ENCODE measurements around the gene COPS3. TPM values are rescaled to one million over a fixed set of nuclear protein-coding genes. Genes with fewer than 3 reads are reported as not detected.

Gene COPS3
- total and polyA plus RNA-seq, 9 of the 15 experiments (the other 6 are each of a cell fraction or from before 2014, with no cell fraction given): 92.4 to 295 (median 167) TPM

DNA sequence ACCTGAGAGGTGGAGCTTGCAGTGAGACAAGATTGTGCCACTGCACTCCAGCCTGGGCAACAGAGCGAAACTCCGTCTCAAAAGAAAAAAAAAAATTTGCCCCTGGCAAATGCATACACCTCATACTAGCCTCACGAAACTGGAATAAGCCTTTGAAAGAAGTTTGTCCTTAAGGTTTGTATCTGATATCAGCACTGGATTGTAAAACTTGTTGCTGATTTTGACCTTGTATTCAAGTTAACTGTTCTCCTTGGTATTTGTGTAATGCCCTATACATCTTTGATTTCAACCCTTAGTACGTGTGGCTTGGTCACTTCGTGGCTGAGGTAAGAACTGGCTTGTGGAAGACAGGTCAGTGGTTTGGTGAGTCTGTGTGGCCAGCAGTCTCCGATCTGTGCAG lies 37.9 kb downstream of the COPS3 start (continued):
- TF ChIP-seq, protein P1, sequence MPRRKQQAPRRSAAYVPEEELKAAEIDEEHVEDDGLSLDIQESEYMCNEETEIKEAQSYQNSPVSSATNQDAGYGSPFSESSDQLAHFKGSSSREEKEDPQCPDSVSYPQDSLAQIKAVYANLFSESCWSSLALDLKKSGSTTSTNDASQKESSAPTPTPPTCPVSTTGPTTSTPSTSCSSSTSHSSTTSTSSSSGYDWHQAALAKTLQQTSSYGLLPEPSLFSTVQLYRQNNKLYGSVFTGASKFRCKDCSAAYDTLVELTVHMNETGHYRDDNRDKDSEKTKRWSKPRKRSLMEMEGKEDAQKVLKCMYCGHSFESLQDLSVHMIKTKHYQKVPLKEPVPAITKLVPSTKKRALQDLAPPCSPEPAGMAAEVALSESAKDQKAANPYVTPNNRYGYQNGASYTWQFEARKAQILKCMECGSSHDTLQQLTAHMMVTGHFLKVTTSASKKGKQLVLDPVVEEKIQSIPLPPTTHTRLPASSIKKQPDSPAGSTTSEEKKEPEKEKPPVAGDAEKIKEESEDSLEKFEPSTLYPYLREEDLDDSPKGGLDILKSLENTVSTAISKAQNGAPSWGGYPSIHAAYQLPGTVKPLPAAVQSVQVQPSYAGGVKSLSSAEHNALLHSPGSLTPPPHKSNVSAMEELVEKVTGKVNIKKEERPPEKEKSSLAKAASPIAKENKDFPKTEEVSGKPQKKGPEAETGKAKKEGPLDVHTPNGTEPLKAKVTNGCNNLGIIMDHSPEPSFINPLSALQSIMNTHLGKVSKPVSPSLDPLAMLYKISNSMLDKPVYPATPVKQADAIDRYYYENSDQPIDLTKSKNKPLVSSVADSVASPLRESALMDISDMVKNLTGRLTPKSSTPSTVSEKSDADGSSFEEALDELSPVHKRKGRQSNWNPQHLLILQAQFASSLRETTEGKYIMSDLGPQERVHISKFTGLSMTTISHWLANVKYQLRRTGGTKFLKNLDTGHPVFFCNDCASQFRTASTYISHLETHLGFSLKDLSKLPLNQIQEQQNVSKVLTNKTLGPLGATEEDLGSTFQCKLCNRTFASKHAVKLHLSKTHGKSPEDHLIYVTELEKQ (CRISPR knock-in tag; IDR thresholded peaks at IDR 0.05): no peak
- TF ChIP-seq YY1 (IDR thresholded peaks at IDR 0.05; ENCODE audit: borderline replicate concordance in 1 of 3, control insufficient read depth in 1 of 3, extremely low read depth in 1 of 3, insufficient read depth in 3 of 3, insufficient read length in 1 of 3, insufficient replicate concordance in 2 of 3, low read depth in 1 of 3, low read length in 2 of 3) (no peak), SAP30 (IDR thresholded peaks at IDR 0.05; ENCODE audit: borderline replicate concordance, insufficient read depth, low read depth, low read length, poor library complexity, severe bottlenecking) (no peak), ZNF347 (CRISPR knock-in tag; IDR thresholded peaks at IDR 0.05; ENCODE audit: low read depth) (no peak)

DNA sequence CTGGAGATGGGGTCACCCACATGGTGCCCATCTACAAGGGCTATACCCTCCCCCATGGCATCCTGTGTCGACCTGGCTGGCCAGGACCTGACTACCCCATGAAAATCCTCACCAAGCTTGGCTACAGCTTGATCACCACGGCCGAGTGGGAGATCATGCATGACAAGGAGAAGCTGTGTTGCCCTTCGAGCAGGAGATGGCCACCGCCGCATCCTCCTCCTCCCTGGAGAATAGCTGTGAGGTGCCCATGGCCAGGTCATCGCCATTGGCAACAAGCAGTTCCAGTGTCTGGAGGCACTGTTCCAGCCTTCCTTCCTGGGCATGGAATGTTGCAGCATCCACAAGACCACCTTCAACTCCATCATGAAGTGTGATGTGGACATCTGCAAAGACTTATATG lies 38.8 kb downstream of the COPS3 start:
- H3K9ac ChIP-seq (ENCODE audit: insufficient read depth in 1 of 2, low read depth in 2 of 2, low read length in 2 of 2): no peak overlapping the region
- FAIRE-seq: no peak
- no TSS peak for BruUV-seq (replicated peaks)
- CTCF ChIA-PET (ENCODE audit: low intra/inter-chr PET ratio): no interaction called here
- no peak overlapping the region for H3K4me2 ChIP-seq (ENCODE audit: insufficient read depth, low read length)
- in situ Hi-C loops (cut with MboI) (no loop called here), intact Hi-C loops (cut with micrococcal nuclease) (no loop called here)
- no peaks in the 10 kb centered on the region for H4K20me1 ChIP-seq (replicated peaks; ENCODE audit: control insufficient read depth, insufficient read depth, low read length)
- H3K4me3 ChIP-seq: no peak overlapping the region
- no peaks in the 10 kb centered on the region for H3K9me1 ChIP-seq (ENCODE audit: control insufficient read depth, insufficient read depth, low read length)
- peaks cover 0 to 9% of the 10 kb centered on the region in 2 experiments; a peak in 4 of 5 replicates for H3K4me1 ChIP-seq (replicated peaks in 1 of 2; ENCODE audit: control insufficient read depth in 2 of 2, insufficient read depth in 2 of 2, low read length in 2 of 2)
- H3K9me3 ChIP-seq (replicated peaks; ENCODE audit: control insufficient read depth, insufficient read depth, low read depth, low read length): no peaks in the 10 kb centered on the region
- POLR2A ChIA-PET: no interaction called here
- no peak overlapping the region for H3K27ac ChIP-seq (ENCODE audit: extremely low read depth, low read depth, low read length)
- no peaks in the 10 kb centered on the region; the same call in 2 of the 3 replicates for H3K79me2 ChIP-seq (ENCODE audit: control insufficient read depth, insufficient read depth, low read length)
- H3K27me3 ChIP-seq (ENCODE audit: control insufficient read depth in 2 of 2, insufficient read depth in 2 of 2, low read length in 2 of 2): no peaks in the 10 kb centered on the region
- WGBS (ENCODE audit: insufficient coverage, low coverage, missing lambda C conversion rate): 90% methylated on average over 3 of the region's 7 CpGs
- peaks cover 13% of the 10 kb centered on the region for H3K36me3 ChIP-seq (ENCODE audit: control insufficient read depth, insufficient read depth, low read length)
- H2AFZ ChIP-seq (ENCODE audit: low read depth, low read length): no peak overlapping the region
- no peak for DNase-seq (ENCODE audit: extremely low read depth in 1 of 4, low spot score in 3 of 4)
- ATAC-seq: no peak
- TF ChIP-seq ZNF695 (CRISPR knock-in tag; IDR thresholded peaks at IDR 0.05): no peak
- TF ChIP-seq HIVEP1 (CRISPR knock-in tag; IDR thresholded peaks at IDR 0.05): no peak
- TF ChIP-seq ZNF586 (CRISPR knock-in tag; conservative IDR thresholded peaks at IDR 0.05): no peak

Data from K562 (cell line).